Measurements from ENCODE around the gene SLF2.
"Not testable (repeated sequence)": the region's sequence is repeated elsewhere in the genome, so short reads cannot be mapped to it uniquely, and the experiment has no call there.

Gene SLF2

GRCh38 chr10:100966887-100967286 is 54.1 kb downstream of the SLF2 start:
- DNase-seq = no peak

GRCh38 chr10:100967332-100967731 is 54.6 kb downstream of the SLF2 start:
- DNase-seq = no peak

- no peak for DNase-seq
Measured at GRCh38 chr10:100968062-100968736, 55.4 kb downstream of the SLF2 start.

GRCh38 chr10:100968863-100969186 is 56.1 kb downstream of the SLF2 start:
- no peak for DNase-seq

GRCh38 chr10:100969187-100970075 is 56.7 kb downstream of the SLF2 start, which contains the start of gene SEMA4G:
SEMA4G (plus strand) TSS chr10:100969504; CDS start chr10:100972913, 3,409 bp downstream.
- no peak for DNase-seq

DNA sequence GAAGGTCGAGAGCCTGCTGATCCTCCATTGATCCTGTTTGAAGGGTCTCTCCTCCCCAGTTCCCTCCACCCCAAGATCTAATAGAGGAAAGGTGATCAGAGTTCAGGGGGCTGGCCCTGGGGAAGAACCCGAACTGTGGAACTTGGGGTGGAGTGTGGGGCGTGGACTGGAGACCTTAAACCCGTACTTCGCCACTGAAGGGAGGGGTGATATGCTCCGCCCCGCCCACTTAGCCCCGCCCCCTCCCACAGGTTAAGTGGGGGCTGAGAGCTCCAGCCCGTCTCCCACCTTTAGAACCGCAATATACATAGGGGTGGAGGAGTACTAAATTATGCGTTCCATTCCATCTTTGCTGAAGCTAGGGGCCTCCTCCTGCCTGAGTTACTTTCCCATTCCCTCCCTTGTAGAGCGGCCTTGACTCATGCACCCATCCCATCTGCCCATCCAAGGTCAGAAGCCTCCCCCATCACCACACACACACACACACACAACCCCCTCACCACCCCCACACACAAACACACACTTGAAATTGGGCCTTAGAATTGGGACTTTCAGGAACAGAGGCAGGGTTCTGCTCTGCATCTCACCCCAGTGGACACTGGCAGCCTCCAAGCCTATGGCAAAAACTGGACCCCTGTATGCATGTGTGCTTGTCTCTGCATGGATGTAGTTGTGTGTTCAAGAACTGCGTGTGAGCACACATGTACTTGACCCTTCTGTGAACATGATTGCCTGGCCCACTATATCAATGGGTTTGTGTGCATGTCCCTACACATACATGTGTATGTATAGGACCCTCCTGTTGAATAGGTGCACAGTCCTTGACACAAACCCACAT is 57.5 kb downstream of the SLF2 start:
- no peak for DNase-seq

GRCh38 chr10:100970914-100971811 is 58.4 kb downstream of the SLF2 start:
- no peak for DNase-seq

- no peak for DNase-seq
Measured at GRCh38 chr10:100972115-100972903, 59.5 kb downstream of the SLF2 start.

- no peak for DNase-seq
Measured at GRCh38 chr10:100972904-100973535, 60.3 kb downstream of the SLF2 start.

GRCh38 chr10:100975397-100975796 is 62.6 kb downstream of the SLF2 start:
- DNase-seq = not testable (repeated sequence)

DNA sequence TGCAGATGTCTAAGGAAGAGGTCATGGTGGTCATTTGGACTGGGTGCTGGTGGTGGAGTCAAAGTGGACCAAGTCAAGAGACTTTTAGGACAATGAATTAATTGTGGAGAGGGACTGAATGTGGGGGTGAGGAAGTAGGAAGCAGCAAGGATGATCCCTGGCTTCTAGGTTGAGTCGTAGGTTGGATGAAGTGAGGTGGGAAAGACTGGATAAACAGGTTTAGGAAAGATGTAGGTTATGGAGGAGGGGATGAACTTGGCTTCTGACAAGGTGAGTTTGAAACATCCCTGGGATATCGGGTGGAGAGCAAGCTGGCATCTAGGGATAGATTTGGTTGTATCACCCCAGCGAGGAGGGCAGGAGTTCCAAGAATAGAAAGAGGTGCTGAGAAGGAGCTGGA is 64.1 kb downstream of the SLF2 start:
- no peak for DNase-seq

DNA sequence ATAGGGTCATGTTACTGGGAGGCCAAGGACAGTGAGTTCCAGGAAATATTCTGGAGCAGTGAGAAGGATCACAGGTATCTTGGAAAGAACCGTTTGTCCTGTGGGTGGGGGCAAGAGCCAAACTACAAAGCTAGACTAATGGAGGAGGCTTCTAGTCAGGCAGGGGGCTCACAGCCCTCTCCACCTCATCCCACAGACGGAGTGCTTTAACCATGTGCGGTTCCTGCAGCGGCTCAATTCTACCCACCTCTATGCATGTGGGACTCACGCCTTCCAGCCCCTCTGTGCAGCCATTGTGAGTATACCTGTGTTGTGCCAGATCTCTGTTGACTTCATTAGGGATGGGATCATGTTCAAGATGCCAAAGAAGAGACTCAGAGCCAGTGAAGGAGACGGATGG is 64.7 kb downstream of the SLF2 start:
- no peak for DNase-seq

DNA sequence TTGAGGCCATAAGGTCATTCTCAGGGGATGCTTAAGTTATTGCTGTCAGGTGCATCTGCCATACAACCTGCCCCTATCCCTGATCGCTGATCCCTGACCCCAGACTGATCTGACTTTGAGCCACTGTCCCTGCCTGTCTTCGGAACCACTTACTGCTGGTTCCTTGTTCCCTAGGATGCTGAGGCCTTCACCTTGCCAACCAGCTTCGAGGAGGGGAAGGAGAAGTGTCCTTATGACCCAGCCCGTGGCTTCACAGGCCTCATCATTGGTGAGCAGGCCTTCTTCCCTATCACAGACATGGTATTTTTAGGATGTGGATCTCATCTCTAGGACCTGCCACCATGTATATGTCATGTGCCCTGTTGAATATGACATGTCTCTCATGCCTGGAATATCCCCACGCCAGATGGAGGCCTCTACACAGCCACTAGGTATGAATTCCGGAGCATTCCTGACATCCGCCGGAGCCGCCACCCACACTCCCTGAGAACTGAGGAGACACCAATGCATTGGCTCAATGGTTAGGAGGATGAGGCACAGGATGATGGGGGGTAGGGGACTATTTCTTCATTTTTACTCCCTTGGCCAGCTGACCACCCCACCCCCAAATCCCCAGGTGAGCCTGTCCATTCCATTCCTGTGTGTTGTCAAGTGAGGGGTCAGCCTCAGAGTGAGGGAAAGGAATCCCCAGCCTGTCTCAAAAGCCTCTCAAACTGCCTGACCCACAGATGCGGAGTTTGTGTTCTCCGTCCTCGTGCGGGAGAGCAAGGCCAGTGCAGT is 65.5 kb downstream of the SLF2 start:
- no peak for DNase-seq

- DNase-seq = no peak
Measured at GRCh38 chr10:100978901-100979195, 66.1 kb downstream of the SLF2 start.

DNA sequence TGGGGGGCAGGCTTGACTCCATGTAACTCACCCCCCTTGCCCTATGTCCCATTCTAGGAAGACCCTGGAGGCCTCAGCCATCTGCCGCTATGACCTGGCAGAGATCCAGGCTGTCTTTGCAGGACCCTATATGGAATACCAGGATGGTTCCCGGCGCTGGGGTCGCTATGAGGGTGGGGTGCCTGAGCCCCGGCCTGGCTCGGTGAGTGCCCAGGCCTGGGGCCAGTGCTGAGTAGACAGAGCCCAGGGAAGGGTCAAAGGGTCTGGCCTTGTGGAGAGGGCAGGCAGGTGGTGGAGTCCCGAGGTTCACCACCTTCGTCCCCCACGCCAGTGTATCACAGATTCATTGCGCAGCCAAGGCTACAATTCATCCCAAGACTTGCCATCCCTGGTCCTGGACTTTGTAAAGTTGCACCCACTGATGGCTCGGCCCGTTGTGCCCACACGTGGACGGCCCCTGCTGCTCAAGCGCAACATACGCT is 67.1 kb downstream of the SLF2 start:
- no peak for DNase-seq

- no peak for DNase-seq
Measured at GRCh38 chr10:100980311-100980710, 67.5 kb downstream of the SLF2 start.

- no peak for DNase-seq
Measured at GRCh38 chr10:100980711-100981110, 67.9 kb downstream of the SLF2 start.

- DNase-seq = no peak
Measured at GRCh38 chr10:100981178-100981772, 68.5 kb downstream of the SLF2 start.

DNA sequence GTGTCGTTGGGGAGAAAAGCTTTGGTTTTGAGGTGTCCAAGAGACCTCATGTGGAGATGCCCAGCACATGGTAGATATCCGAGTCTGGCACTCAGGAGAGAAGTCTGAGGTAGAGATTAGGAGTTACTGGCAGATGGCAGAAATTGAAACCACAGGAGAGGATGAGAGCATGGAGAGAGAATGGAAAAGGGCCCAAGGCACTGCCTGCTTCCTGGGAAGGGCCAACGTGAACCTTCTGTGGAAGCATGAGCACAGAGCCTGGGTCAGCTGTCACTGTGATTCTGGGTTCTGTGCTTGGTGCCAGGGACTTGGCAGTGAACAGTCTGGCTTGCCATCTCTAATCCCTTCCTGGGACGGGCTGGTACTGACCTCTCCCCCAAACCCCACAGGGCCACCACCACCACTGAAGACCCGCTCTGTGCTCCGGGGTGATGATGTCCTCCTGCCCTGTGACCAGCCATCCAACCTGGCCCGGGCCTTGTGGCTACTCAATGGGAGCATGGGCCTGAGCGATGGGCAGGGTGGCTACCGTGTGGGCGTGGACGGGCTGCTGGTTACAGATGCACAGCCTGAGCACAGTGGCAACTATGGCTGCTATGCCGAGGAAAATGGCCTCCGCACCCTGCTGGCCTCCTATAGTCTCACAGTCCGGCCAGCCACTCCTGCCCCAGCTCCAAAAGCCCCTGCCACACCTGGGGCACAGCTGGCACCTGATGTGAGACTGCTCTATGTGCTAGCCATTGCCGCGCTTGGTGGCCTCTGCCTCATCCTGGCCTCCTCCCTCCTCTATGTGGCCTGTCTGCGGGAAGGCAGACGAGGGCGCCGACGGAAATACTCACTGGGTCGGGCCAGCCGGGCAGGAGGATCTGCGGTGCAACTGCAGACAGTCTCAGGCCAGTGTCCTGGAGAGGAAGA is 70.4 kb downstream of the SLF2 start:
- DNase-seq = no peak

All from amniotic stem cell (primary cell).